Medulla oblongata (tissue), 1 donor: ENCODE data around the gene MBOAT7.
"Not testable (repeated sequence)": the region's sequence is repeated elsewhere in the genome, so short reads cannot be mapped to it uniquely, and the experiment has no call there.

Experiments used
- DNase-seq: peaks from one replicate; pipeline ENCODE4 v3.0.0-alpha.2; 2015; ENCODE audit errors: extremely low spot score

The MBOAT7 gene

DNA sequence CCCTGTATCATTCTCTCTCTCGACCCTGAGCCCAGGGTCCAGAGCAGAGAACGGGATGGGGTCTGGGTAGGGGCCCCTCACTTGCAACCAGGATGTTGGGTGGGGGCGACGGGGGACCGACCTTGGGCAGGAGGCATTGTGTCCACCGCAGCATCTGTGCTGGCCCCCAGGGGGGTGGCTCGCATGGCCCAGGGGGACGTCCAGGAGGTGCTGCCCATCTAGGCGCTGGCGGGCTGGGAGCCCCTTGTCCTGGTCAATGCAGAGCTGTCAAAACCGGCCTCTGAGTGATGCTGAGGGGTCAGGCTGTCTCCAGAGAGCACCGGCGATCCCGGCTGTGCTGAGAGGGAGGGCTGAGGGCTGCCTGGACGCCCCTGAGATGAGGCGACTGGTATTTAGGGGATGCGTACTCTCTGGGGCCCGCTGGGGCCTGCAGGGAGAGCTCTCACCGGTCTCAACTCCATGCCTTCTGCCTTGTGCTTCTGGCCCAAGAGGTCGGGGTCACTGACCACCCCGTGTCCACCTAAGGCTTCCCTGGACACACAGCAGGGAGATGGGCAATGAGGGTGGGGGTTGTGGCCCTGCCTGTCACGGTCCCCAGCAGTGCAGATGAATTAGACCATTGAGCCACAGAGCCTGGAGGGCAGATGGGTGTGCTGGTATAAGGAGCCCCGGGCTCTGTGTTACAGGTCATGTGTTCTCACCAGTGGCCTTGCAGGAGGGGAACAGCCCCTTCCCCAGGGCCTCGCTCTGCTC, 19.9 kb upstream of the MBOAT7 start:
- peak; percentile 67 for DNase-seq

DNA sequence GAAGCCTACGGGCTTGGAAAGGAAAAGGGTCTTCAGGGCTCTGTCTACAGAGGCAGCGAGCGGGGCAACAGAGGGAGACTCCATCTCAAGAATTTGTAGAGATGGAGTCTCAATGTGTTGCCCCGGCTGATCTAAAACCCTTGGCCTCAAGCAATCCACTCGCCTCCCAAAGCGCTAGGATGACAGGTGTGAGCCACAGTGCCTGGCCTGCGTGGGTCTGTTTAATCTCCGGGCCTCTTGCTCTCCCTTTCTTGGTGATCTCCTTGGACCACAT, 19.3 kb upstream of the MBOAT7 start:
- DNase-seq = no peak

DNA sequence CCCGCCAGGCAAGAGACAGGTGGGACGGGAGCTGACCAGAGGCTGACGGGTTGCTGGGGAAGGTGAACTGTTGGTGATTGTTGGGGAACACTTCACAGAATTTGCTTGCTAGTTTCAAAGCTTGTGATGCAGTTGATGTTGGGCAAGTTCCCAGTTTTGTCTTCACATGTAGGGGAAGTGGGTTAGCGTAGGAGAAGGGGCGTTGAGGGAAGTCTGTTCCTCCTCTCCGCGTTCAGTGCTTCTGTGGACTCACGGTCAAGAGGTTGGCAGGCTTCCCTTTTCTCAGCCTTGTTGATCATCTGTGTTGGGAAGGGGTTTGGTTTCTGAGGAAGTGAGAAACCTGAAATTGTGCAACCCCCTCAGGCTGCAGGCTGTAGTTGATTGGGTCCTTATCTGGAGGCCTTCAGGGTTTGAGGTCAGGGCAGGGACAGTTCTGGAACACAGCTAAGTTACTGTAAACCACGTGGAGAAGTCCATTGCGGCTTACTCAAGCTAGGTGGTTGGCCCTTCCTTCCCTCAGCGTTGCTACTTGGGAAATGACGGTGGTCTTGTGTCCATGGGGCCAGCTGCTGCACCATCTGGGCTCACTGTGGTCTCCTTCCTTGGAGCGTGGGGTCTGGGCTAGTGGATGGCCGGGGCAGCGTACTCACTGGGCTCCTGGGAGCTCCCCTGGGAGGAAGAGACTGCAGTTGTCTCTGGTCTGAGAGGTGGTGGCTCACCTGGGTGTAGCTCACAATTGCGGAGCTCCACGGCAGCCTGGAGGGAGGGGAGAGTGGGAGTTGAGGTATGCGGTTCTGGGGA, 18.8 kb upstream of the MBOAT7 start:
- DNase-seq = peak; percentile 93

DNA sequence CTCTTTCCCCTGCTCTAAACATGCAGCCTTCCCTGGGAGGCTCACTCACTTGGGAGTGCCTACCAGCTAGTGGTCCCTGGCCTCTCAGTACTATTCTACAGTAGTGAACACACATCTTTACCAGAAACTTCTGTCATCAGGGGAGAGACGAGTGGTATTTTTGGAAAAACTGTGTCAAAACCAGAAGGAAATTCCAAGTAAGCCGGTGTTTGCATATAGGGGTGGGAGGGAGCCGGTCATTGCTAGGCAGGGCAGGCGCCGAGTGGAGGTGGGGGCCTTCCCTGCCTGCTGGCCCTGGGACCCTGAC, 18.2 kb upstream of the MBOAT7 start:
- DNase-seq = no peak

DNA sequence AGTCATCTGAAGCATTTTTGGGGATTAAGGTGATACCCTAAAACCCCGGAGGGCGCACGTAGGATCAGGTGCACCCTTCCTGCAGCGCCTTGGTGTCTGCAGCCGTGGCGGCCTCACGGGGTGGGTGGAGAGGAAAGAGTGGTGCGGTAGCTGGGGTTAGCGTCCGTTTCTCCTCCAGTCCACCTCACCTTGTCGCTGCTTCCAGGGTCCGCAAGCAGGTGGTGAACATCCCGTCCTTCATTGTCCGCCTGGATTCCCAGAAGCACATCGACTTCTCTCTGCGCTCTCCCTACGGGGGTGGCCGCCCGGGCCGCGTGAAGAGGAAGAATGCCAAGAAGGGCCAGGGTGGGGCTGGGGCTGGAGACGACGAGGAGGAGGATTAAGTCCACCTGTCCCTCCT, 17.8 kb upstream of the MBOAT7 start:
- not testable (repeated sequence) for DNase-seq

DNA sequence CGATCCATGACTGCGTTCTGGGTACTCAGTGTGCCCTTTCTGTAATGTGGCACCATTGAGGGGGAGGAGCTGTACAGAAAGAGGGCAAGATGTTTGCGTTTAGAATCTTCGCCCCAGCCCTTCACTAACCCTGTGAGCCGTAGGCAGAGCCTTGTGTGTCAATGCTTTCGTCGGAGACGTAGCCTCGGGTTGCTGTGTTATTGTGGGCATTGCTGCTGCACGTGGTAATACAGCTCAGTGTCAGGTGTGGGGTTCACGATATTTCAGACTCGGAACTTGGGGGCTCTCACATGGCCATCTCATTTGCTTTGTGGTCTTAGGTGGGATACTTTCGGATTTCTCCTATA, 17.4 kb upstream of the MBOAT7 start:
- no peak for DNase-seq

DNA sequence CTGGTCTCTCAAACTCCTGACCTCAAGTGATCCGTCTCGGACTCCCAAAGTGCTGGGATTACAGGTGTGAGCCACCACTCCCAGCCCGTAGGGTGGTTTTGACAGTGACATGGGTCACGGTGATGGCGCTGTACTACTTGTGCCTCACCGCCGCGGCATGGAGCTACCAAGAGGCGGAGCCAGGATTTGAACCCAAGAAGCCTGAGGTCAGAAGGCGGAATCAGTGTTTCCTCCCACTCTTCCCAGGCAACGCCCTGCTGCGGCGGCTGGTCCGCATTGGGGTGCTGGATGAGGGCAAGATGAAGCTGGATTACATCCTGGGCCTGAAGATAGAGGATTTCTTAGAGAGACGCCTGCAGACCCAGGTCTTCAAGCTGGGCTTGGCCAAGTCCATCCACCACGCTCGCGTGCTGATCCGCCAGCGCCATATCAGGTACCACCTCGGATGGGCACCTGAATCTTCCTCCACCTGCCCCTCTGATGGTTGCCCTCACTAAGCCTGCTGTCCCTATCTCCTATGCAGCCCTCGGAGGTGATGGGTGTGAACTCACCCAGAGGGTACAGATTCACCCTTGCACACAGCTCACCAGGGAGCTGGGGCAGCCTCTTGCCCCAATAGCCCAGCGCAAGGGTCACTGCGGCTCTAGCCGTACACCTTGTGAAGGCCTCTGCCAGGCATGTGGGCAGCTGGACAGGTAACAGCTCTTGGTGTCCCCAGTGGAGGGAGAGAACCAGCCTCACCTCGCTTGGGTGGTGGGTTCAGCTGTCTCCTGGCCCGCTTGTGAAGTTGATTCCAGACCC, 16.9 kb upstream of the MBOAT7 start:
- no peak for DNase-seq

- DNase-seq = no peak
Observed at GRCh38 chr19:54204767-54205468, 15.5 kb upstream of the MBOAT7 start.

DNA sequence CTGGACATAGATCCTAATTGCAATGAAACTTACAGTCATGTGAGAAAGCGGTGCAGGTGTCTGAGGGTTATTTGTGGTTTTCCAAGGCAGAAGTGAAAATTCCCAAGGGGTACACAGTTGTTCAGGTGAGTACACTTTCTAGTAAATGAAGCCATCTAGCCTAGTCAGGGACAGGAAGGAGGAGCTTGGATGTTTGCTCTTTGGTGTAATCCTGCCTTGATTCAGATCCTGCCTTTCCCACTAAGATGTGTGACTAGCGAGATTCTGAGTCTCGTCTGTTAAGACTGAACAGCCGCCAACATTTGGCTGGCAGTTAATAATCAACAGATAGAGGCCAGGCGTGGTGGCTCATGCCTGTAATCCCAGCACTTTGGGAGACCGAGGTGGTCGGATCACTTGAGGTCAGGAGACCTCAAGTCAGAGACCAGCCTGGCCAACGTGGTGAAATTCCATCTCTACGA, 13.8 kb upstream of the MBOAT7 start:
- DNase-seq = no peak

DNA sequence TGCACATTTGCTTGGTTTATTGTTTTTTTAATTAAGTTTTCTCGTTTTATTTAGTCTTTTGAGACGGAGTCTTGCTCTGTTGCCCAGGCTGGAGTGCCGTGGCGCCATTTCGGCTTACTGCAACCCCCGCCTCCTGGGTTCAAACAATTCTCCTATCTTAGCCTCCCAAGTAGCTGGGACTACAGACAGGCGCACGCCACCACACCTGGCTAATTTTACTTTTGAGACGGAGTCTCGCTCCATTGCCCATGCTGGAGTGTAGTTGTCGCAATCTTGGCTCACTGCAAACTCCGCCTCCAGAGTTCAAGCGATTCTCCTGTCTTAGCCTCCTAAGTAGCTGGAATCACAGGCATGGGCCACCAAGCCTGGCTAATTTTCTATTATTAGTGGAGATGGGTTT, 12.6 kb upstream of the MBOAT7 start:
- no peak for DNase-seq

DNA sequence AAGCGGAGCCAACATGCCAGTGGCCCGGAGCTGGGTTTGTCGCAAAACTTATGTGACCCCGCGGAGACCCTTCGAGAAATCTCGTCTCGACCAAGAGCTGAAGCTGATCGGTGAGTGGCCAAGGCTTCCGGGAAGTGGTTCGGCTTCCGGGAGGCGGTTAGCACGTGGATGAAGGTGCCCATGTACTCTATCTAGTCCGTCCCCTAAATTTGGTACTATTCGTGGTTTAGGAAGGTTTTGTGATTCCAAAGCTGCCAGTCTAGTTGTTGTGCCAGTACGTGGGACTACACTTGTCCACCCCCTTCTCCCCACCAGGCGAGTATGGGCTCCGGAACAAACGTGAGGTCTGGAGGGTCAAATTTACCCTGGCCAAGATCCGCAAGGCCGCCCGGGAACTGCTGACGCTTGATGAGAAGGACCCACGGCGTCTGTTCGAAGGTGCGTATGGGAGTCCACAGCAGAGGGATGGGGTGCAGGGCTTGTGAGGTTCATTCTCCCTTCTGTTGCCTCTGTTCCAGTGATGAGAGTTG, 11.9 kb upstream of the MBOAT7 start:
- no peak for DNase-seq

GRCh38 chr19:54199401-54199800, 10.0 kb upstream of the MBOAT7 start:
- no peak for DNase-seq

DNA sequence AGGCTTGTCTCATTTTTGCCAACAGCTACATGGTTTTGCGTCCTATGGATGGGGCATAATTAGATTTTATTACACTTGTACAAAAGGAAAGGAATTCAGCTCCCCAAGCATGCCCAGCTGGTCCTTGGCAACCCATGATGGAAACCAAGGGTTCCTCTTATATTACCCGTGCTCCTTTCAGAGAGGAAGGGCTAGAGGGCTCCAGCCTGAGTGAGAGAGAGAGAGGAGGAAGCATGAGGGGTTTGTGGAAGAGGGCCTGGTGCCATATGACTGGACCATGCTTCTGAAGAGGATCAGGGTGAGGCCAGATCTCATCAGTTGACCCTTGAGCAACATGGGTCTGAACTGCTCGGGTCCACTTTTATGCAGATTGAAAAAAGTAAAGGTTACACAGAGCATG, 7.7 kb upstream of the MBOAT7 start:
- DNase-seq = no peak

DNA sequence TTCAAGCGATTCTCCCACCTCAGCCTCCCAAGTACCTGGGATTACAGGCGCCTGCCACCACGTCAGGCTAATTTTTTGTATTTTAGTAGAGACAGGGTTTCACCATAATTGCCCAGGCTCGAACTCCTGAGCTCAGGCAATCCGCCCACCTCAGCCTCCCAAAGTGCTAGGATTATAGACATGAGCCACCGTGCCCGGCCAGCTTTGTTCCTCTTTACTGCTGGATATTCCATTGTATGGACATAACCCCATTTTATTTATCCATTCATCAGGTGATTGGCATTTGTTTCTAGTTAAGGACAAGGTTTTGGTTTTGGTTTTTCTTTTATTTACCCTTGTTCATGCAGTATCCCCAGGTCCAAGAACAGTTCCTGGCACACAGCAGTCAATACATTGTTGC, 7.2 kb upstream of the MBOAT7 start:
- no peak for DNase-seq

GRCh38 chr19:54194463-54194862, 5.1 kb upstream of the MBOAT7 start:
- DNase-seq = not testable (repeated sequence)

GRCh38 chr19:54193011-54193410, 3.6 kb upstream of the MBOAT7 start:
- no peak for DNase-seq

DNA sequence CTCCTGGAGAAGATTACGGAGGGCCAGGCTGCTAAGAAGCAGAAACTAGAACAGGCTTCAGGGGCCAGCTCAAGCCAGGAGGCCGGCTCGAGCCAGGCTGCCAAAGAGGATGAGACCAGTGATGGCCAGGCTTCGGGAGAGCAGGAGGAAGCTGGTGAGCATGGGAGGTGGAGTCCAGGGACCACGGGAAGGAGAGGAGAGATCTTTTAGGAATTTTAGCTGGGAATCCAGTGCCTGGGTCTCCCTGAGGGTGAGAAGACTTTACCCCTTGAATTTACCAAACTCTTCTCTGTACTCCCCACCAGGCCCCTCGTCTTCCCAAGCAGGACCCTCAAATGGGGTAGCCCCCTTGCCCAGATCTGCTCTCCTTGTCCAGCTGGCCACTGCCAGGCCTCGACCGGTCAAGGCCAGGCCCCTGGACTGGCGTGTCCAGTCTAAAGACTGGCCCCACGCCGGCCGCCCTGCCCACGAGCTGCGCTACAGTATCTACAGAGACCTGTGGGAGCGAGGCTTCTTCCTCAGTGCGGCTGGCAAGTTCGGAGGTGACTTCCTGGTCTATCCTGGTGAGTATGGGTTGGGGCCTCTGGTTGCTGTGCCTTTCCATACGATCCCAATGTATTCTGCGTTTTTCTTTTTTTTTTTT, 2.6 kb upstream of the MBOAT7 start:
- DNase-seq = no peak

DNA sequence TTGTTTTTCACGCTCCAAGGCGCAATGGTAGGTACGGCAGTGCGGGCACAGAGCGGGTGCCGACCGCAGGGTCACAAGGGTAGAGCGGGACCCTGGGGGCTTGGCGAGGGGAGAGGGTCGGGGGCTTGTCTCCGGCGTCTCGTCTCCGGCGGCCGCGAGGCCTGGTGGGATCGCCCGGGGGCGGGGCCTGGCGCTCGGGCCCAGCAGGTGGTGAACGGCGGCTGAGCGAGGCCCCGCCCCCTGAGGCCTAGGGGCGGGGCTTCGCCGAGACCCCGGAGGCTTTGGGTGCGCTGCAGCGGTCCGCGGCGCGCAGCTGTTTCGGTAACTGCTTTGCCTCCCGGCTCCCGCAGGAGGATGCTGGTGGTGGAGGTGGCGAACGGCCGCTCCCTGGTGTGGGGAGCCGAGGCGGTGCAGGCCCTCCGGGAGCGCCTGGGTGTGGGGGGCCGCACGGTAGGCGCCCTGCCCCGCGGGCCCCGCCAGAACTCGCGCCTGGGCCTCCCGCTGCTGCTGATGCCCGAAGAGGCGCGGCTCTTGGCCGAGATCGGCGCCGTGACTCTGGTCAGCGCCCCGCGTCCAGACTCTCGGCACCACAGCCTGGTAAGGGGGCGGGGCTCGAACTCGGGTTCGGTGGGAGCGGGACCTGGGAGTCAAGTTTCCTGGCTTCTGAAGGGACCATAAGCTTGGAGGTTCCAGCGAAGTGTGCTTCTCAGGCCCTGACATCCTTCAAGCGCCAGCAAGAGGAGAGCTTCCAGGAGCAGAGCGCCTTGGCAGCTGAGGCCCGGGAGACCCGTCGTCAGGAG, 1.8 kb upstream of the MBOAT7 start, which contains the start of gene TSEN34:
Gene TSEN34 (plus strand): TSS at position 298 of the 800 bp plus-strand sequence. CDS start 57 bp downstream, at position 355.
- peak; percentile 91 for DNase-seq

- DNase-seq = peak; percentile 100
Observed at GRCh38 chr19:54190503-54191010, 1.2 kb upstream of the MBOAT7 start.
